Stimulated activated CD8-positive, alpha-beta memory T cell treated with anti-CD3 and anti-CD28 coated beads, Interleukin-7, amount 100 ng/mL, for 4 hours (primary cell): ENCODE results near the gene LMO1.

Experiments used
- DNase-seq, 2 donors: peaks; one replicate each; pipeline ENCODE4 v3.0.0-alpha.2; 2020; ENCODE audit warnings: low read depth in 2 of 2

The LMO1 gene

DNA sequence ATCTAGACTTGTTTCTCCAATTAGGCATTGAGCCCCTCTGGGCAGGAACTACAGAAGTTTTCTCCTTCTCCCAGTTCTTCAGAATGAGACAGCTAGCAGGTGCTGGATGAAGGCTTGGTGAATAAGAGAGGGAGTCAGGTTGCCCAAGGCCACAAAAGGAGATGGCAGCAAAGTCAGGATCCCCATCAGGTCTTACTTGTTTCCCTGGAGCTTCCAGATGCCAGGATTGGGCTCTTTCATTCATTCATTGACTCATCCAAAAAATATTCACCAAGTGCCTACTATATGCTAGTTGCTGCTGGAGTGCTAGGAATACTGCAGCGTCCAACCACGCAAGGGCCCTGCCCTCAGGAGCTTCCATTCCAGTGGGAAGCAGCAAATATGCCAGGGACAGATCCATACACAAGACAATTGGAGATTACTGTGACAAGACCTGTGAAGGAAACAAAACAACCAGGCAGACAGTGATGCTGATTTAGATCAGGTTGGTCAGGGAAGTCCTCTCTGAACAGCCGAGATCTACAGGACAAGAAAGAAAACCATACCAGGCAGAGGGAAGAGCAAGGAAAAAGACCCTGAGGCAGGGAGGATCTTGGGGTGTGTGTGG lies 24.6 kb upstream of the LMO1 start:
- no peak for DNase-seq

- no peak for DNase-seq
Observed at GRCh38 chr11:8287703-8288102, 24.0 kb upstream of the LMO1 start.

GRCh38 chr11:8287297-8287696 lies 23.6 kb upstream of the LMO1 start:
- no peak for DNase-seq

DNA sequence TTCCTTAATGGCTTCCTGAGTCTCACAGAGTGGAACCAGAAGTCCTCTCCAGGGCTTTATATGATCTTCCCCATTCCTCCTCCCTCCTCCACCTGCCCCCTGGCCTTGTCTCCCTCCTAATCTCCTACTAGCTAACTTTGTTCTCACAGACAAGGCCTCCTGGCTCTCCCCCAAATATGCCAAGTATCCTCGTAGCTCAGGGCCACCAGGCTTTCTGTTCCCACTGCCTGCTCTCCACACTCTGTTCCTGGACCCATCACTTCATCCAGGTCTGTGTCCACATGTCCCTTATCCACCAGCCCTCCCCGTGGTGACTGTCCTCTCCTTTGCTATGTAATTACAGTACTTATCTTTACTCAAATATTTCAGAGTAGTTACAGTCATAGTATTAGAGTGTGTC lies 23.2 kb upstream of the LMO1 start:
- DNase-seq, result no peak

DNA sequence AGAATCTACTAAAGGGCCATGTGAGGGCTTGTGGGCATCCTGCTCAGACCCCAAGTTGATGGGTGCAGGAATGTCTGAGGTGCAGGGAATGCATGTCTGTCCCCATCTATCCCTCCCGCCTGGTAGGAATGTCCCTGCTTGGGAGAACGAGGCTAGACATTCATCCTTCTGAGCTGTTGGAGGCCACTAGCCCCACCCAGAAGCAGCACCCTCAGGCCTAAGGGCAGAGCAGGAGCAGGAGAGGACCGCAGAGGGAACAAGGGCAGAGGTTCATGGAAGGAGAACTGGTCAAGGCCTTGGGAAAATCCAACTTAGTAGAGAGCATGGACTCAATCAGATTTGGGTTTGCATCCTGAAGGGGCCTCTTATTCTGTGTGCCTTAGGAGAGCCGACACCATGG lies 22.1 kb upstream of the LMO1 start:
- DNase-seq, result no peak

GRCh38 chr11:8285228-8285627 lies 21.6 kb upstream of the LMO1 start:
- no peak for DNase-seq

GRCh38 chr11:8283465-8284230 lies 20.0 kb upstream of the LMO1 start:
- DNase-seq, result no peak

DNA sequence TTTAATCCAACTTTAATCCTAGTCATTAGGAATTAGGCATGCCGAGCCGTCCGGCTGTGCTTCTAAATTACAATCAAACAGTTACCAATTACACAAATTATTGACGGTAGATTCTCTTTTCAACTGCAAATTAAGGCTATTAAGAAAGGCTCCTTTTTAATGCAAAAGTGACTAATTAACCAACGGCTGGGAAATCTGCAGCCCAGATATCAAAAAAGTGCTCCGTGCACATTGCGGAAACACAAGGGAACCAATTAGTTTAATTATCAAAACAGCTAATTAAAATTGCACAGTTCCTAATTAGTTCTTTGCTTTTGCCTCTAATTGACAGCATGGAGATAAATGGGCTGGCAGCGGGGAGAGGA lies 19.4 kb upstream of the LMO1 start:
- DNase-seq, result no peak

GRCh38 chr11:8282631-8283030 lies 19.0 kb upstream of the LMO1 start:
- no peak for DNase-seq

GRCh38 chr11:8281266-8281665 lies 17.6 kb upstream of the LMO1 start:
- DNase-seq, result no peak

DNA sequence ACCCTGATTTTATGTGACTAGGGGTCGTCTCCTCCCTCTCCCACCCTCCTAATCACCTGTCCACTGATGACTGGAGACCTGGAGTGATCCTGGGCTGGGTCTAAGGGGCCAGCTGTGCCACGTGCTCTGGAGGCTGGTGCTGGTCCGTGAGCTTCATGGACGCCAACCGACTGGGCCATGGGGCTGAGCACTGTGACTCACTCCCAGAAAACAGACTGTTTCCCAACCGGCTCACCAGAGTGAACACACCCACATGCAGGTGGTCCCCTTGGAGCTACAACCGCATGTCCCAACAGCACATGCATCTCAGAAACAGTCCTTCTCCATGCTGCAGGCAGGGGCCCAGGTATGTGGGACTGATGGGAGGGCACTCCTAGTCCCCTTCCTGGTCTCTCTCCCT lies 14.0 kb upstream of the LMO1 start:
- DNase-seq, result no peak

DNA sequence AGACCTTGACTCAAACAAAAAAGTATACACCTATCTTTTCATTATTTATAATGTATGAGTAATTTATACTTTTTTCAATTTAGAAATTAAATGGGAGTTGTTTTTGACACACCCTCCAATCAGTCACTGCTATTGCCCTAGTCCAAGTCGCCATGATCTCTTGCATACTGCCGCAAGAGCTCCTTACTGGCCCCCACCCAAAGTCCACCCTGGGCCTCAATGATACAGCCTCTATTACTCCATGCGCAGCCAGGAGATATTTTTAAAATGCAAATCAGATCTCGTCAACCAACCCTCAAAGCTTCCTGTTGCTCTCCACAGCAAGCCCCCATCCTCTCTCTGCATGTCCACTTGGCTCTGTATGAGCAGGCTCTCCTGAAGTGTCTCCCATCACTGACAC lies 12.8 kb upstream of the LMO1 start:
- no peak for DNase-seq

GRCh38 chr11:8273287-8273686 lies 9.6 kb upstream of the LMO1 start:
- DNase-seq, result no peak

- DNase-seq, result no peak
Observed at GRCh38 chr11:8271106-8271886, 7.6 kb upstream of the LMO1 start.

- no peak for DNase-seq
Observed at GRCh38 chr11:8269636-8270035, 6.0 kb upstream of the LMO1 start.

DNA sequence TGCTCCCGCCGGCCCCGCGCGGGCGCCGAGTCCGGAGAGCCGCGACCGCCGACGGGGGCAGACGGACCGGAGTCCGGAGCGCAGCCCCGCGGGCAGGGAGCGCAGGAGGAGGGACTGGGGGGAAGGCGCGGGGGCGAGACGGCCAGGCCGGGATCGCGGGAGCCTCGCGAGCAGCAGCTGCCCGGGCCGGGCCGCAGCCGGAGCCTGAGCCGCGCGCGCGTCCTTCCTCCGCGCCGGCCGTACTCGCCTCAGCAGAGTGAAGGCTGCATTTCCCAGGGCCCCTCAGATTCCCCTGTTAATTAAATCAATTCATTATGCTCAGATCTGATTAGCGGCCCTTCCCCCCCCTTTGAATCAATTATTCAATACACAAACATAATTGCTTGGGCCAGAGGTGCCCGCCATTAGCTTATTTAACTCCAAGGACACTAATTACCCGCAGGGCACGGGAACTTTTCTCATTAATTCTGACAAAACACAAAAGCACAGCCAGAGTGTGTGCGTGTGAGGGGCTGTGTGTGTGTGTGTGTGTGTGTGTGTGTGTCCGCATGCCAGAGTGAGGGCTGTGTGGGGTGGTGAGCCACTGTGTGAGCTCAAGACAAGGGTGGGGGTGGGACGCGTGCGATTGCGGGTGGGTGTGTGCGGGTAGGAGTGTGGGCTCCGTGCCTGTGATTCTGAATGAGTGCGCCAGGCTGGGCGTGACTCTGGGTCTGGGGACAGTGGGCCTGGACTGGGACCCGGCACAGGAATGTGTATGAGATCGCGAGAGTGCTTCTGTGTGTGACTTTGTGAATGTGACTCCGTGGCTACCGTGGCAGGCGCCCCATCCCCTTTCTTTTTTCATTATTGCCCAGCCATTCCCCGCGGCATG lies 5.1 kb upstream of the LMO1 start:
- DNase-seq, result no peak

- no peak for DNase-seq
Observed at GRCh38 chr11:8267831-8268529, 4.3 kb upstream of the LMO1 start.

DNA sequence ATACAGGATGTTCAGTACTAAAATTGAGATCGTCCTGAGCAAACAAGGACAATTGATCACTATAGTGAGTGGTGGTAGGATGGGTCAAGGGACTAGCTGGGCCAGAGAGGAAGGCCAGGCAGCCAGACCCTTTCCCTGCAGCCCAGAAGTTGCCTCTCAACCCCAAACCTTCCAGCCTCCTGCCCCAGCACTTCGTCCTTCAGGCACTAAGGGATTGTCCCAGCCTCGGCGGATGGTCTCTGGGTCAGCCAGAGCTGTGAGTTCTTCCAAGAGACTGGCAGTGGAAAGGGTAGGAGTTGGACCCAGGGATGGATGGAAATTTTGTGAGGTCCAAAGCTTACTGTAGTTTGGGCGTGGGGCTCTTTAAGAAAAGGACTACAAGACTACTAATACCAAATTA lies 3.6 kb upstream of the LMO1 start:
- no peak for DNase-seq

DNA sequence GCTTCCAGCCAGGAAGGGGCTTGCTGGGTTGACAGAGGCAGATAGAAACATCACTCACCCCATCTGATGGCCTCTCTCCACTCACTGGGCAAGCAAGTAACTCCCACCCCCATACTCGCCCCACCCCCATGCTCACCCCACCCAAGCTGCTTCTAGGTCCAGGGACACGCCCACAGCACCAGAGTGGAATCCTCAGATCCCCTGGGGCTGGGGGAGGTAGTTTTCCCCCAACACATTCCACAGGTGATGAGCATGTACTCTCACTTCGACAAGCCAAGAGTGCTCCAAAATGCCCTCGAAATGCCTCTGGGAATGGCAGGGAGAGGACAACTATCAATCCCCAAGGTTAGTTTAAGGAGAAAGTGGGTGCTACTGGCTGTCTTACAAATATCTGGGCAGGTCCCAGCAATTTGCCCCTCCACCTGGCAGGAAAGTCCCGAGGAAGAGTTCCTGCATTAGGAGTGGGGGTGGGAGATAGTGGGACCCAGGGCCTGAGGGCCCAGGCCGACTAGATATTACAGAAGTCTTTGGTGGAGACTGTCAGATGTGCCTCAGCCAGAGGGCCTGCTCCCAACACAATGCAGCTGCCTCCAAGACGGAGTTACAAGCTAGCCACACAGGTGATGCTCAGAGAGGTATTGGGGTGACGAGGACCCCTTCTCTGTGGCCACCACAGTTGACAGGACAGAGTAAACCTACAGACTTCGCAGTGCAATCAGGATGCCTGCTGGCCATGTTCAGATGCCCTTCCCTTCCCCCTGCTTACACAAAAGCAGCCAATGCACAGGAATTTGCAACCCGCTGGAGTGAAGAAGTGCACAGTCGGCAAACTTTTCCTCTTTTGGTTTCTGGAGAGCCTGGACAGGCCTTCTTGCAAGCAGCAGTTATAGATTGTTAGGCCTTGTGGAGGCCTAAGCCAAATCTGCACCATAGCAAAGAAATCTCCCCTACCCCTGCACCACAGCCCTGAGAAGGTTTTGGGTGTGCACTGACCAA lies 2.9 kb upstream of the LMO1 start:
- DNase-seq, result no peak

DNA sequence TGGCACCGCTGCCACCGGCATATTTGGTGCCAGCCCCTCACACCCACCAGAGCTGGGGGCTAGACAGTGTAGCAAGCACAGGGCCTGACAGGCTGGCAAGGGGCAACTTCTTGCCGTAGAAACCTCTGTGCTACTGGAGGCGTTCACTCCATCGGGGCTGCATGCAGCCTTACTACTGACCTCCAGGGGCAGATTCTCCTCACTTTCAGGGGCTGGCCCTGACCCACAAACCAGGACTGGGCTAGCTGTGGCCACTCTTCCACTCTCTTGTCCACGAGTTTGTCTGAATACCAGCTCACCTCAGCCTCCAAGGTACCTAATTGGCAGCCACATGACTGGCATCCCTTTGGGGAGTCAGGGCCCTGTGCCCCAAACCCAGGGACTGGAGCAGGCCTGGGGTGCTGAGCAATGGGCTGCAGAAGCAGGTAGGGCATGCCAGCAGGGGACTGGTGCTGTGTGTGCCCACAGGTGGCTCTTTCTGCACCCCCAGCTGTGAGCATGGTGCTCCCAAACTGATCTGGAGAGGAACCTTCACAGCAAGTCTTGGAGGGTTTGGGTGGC lies 2.1 kb upstream of the LMO1 start:
- no peak for DNase-seq
